GM19463 (cell line): ENCODE results near the gene CSKMT.
A peak's percentile ranks its signal among the peaks of the same experiment; 100 is the strongest.
"Not testable (repeated sequence)": the region's sequence is repeated elsewhere in the genome, so short reads cannot be mapped to it uniquely, and the experiment has no call there.

ENCODE experiments used
- ATAC-seq: cut with Tn5 transposase; IDR thresholded peaks from one replicate; pipeline ENCODE4 v1.9.1; 2021; ENCODE audit warnings: mild to moderate bottlenecking, moderate library complexity; ENCODE audit not compliant: unreplicated experiment

CSKMT gene

DNA sequence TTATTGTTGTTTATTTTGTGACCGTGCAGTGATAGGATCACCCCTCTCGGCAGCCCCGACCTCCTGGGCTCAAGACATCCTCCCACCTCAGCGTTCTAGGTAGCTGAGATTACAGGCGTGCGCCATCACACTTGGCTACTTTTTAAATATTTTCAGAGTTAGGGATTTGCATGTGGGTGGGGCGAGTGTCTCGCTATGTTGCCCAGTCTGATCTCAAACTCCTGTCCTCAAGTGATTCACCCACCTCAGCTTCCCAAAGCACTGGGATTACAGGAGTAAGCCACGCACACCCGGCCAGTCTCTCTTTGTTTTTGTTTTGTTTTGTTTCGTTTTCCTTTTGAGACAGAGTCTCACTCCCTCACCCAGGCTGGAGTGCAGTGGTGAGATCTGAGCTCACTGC is 10.8 kb upstream of the CSKMT start:
- no peak for ATAC-seq

DNA sequence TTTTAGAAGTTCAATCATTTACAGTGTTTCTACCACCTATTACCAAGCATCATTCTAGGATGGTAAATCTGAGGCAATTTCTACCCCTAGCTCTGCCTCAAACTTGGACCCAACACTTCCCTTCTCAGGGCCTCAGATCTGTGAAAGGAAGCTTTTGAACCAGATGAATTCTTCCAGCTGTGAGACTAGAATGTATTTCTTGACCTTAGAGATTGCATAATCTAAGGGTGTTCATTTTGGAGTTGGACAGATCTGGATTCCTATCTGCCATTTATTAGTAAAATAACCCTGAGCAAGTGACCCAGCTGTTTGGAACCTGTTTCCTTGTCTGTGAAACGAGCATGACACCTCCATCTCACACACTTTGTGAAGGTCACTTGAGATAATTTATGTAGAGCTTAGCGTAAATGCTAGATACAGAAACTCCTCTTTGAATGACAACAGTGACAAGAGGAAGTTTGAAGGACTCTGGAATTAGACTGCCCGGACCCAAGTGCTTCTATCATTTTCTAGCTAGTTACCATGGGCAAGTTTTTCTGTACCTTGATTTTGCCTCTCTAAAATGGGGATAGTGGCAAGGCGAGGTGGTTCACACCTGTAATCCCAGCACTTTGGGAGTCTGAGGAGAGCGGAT is 8.2 kb upstream of the CSKMT start:
- ATAC-seq = no peak

DNA sequence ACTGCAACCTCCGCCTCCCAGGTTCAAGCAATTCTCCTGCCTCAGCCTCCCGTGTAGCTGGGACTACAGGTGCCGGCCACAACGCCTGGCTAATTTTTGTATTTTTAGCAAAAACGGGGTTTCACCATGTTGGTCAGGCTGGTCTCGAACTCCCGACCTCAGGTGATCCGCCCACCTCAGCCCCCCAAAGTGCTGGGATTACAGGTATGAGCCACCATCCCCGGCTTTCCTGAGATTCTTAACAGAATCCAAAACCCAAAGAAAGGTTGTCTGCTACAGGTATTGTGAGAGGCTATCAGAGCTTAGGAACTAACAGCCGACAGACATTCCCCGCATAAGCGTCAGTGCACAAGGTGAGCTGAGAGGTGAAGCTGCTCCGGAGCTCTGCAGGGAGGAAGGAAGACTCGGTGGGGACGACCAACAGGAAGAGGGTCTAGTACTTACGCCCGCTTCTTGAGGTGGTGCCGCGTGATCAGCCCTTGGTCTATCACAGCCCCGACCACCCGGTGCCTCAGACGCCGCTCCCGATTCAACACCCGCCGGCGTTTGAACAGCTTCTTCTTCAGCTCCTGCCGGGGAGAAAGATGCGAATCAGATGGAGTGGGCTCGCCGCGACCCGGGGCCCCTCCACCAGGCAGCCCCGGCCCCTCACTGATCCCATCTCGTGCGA is 572 bp upstream of the CSKMT start:
- peak; percentile 28 for ATAC-seq

DNA sequence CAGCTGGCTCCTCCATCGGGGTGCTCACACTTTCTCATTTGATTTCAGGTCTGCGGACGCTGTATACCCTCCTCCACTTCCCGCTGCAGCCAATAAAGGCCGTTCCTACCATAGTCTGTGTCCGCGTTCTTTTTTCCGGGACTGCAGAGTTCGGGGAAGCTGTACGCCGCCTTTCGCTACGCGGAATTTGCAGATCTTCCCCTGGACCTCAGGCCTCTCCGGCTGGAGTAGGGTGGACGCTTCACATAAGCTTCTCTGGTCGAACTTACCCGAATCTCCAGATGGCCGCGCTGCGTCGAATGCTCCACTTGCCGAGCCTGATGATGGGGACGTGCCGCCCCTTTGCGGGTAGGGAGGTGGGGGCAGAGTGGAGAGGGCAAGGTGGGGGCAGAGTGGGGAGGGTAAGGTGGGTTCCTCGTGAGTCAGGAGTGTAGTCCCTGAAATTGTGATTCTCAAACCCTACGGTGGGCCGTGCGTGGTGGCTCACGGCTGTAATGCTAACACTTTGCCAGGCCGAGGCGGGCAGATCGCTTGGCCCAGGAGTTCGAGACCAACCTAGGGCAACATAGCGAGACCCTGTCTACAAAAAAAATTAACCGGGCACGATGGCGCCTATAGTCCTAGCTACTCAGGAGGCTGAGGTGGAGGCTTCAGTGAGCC is 617 bp downstream of the CSKMT start:
- ATAC-seq = no peak

DNA sequence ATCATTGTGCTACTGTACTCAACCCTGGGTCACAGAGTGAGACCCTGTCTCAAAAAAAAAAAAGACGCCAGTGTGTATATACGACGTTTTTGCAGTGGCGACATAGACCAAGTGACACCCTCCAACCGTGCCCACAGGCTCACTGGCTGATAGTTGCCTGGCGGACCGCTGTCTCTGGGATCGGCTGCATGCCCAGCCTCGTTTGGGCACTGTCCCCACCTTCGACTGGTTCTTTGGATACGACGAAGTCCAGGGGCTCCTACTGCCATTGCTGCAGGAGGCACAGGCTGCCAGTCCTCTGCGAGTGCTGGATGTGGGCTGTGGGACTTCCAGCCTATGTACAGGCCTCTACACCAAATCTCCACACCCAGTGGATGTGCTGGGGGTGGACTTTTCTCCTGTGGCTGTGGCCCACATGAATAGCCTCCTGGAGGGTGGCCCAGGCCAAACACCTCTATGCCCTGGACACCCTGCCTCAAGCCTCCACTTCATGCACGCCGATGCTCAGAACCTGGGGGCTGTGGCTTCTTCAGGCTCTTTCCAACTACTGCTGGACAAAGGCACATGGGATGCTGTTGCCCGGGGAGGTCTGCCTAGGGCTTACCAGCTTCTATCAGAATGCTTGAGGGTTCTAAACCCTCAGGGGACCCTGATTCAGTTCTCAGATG is 1.3 kb downstream of the CSKMT start:
- ATAC-seq = no peak

DNA sequence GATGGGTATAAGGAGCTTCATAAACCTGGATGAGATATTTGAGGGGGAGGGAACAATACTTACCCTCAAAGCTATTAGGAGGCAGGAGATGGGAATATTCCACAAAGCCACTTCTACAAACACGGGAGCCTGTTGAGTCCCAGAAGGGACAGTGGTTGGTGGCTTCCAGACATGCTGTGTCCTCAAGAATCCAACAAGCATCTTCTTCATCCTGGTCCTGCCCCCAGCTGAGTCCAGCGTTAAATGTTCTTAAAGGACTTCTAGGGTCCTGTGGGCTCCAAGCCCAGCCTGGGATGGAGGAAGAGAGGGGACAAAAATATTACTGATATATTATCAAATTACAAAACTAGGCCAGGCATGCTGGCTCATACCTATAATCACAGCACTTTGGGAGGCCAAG is 2.3 kb downstream of the CSKMT start:
- ATAC-seq = no peak

DNA sequence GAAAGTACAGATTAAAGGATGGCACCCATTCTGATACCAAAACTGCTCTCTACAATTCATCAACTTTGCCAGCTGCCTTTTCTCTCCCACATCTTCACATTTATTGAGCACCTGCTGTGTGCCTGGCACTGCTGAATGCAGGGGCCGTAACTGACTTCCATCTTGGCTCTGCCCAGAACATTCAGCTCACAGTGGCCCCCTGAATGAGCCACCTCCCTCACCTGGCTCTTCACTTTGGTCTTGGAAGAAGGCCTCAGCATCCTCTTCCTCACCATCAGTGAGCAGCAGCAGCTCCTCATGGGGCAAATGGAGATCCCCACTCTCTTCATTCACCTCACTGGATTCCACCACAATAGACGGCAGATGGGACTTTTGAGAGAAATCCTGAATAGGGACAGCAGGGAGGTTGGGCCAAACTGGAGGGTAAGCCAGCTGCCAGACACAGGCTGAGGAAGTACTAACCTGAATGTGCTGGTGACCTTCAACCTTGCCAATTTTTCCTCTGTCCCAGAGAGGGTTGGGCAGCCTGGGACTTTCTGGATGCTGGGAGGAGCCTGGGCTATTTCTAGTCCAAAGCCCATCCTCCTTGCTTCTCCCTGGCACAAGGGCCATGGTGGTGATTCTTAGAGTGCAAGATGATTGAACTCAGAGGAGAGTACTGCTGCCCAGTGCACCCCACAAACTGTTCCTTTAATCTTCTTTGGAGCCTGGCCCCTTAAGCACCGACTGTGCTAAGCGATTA is 4.5 kb downstream of the CSKMT start:
- ATAC-seq = no peak

DNA sequence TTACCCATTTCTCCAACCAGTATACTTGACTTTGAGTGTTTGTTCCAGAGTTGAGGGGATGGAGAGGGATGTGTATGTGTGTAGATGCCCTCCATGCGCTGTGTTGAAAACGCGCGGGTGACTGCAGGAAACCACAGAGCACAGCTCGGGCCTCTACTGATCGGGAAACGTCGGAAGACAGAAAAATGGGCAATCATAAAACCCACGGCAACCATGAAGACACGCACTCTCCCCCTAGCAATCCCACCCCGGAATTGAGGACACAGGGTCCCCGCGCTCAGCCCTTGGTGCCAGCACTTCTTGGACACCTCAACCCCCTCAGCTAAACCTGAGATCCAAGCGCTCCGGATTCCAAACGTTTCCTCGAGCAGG is 6.1 kb downstream of the CSKMT start:
- ATAC-seq = peak; percentile 17

DNA sequence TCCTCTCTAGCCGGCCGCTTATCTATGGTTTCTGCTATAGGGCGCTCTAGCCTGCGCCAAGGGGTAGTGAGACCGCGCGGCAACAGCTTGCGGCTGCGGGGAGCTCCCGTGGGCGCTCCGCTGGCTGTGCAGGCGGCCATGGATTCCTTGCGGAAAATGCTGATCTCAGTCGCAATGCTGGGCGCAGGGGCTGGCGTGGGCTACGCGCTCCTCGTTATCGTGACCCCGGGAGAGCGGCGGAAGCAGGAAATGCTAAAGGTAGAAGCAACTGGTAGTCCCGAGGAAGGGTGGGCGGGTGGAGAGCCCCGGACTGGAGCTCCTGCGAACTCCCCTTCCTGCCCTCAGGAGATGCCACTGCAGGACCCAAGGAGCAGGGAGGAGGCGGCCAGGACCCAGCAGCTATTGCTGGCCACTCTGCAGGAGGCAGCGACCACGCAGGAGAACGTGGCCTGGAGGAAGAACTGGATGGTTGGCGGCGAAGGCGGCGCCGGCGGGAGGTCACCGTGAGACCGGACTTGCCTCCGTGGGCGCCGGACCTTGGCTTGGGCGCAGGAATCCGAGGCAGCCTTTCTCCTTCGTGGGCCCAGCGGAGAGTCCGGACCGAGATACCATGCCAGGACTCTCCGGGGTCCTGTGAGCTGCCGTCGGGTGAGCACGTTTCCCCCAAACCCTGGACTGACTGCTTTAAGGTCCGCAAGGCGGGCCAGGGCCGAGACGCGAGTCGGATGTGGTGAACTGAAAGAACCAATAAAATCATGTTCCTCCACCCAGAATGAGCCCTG is 6.7 kb downstream of the CSKMT start, which contains the start of the genes LBHD1 and UQCC3:
TSS of gene LBHD1 (minus strand) at position 660 of the 782 bp plus-strand sequence. CDS start 2,236 bp downstream, outside the sequence.
TSS of gene UQCC3 (plus strand) at position 66 of the 782 bp plus-strand sequence. CDS start at position 139, 73 bp downstream.
- peak; percentile 61 for ATAC-seq

DNA sequence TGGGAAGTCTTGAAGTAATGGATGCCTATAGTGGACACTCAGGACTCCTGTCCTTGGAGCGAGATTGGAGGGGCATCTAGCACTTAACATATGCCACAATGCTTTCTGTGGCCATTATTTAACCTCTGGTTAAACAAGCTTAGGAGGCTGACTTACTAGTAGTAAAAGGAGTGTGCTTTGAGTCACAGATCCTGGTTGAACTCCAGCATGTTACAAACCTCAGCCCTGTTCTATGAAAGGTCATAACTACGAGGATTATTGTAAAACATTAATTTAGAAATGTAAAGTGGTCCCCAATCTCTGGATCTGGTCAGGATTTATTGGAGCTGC is 8.0 kb downstream of the CSKMT start:
- no peak for ATAC-seq

DNA sequence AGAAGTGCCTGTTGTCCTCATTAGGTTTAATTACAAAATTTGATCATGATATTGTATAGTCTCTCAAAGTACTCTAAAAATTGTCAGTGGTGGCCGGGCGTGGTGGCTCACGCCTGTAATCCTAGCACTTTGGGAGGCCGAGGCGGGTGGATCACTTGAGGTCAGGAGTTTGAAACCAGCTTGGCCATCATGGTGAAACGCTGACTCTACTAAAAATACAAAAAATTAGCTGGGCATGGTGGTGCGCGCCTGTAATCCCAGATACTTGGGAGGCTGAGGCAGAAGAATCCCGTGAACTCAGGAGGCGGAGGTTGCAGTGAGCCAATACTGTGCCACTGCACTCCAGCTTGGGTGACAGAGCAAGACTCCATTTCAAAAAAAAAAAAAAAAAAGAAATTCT is 10.3 kb downstream of the CSKMT start:
- not testable (repeated sequence) for ATAC-seq

DNA sequence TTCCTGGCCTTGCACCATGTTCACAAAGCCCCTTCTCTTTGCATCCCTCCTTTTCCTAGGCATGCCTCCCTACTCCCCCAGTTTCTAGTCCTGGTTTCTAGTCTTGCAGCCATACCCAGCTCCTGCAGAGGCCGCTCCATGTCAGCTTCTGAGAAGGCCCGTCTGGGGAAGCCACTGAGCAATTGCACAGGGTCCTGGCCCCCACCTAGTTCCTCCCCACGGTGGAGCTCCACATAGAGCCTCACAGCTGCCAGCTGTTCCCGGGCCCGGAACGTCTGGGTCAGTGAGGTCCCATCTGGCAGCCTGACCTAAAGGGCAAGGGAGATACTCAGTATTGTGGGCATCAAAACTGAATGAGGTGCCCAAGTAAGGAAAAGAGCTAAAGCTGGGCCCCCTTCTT is 11.6 kb downstream of the CSKMT start:
- ATAC-seq = no peak

DNA sequence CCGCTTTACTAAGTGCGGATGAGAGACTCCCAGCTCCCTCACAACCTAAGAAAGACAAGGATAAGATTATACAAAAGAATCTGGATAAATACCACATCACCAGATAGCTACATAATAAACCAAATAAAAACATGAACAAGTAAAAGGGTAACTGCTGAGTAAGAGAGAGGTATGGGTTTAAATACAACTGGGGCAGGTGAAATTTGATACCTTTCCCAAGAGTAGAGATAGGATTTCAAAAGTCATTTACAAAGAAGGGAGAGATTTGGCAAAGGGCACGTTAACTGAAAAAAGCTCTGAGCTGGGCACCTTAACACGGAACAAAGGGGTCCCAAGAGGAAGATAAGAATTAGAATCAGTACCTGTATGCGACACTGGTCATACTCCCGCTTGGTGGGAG is 12.0 kb downstream of the CSKMT start:
- no peak for ATAC-seq

DNA sequence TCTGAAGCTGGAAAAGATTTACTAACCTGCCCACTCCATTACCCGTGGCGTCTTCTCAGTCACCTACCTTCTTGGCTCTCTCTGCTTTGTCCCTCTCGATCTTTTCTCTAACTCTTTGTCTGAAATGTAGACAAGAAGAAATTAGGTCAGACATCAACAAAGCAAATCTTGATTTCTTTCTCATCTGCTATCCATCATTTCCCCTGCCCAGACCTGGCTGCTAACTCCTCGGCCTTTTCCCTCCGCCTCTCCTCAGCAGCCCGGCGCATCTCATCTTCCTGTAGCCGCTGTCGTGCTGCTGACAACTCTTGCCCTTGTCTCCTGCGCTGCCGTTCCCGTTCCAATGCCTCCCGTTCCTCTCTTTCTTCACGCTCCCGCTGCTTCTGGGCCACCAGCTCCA is 12.6 kb downstream of the CSKMT start:
- ATAC-seq = no peak

DNA sequence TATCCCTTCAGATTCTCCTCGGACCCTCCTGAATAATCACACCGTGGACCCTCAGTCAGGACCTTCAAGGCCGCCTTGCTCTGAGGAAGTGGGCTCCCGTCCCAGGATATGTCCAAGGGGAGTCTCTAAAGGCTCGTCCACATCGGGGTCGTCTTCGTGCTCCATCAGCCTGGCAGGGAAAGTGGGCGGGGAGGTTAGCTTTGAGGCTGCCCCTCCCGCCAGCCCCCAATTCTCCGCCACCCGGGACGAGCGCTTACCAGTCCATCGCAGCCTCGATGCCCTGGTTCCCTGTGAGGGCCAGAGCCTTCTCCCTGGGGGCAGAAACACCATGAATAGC is 13.3 kb downstream of the CSKMT start:
- ATAC-seq = no peak

DNA sequence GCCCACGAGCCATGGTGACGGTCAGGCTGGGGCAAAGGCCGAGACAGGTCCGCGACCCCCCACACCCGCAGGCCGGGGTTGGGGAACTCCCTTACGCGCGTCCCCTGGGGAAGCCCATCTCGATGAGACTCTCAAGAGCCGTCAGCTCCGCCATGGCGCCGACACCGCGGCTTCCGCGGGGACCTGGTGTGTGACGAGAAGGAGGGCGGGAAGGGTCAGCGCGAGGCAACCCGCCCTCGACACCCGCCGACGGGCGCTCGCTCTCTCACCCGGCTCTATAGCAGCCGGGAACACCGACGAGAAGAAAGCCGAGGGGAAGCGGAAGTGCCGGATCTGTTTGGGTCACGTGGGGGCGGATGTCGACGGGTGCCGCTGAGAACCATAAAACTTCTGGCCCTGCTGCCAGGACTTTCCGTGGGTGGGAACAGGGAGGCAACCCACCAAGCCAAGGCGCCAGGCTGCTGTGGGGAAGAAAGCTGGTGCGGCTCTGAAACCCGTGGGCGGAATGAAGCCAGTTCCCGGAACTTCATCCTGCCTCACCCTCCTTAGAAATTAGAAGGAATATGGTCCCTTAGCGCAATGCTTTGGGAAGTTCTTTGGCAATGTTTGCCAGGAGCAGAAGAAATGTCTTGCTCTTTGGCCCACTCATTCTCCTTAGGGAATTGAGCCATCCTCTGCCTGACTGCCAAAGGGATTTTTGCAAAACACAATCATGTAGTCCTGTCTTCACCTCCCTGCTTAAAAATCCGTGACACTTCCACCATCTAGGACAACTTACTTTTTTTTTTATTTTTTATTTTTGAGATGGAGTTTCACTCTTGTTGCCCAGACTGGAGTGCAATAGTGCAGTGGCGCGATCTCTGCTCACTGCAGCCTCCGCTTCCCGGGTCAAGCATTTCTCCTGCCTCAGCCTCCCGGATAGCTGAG is 13.9 kb downstream of the CSKMT start, which contains the start of gene UBXN1:
TSS of gene UBXN1 (minus strand) at position 304 of the 927 bp plus-strand sequence. CDS start at position 154, 150 bp downstream.
- ATAC-seq = no peak

DNA sequence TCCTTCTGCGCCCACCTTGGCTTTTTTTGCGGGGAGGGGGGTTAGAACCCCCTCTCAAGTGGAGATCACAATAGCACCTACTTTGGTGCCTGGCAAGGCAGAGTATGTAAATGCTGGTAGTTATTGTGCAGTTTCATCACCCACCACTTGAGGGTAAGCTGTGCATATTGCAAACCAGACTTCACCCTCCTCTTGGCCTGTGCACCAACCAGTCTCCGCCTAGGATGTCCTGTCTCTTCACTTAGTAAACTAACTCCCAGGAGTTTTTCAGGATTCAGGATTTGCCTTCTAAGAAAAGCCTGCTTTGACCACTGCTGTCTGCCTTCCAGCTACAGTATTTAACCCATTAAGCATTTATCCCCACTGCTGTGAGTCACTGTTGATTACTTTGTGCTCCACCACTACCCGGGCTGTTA is 15.7 kb downstream of the CSKMT start:
- ATAC-seq = no peak

DNA sequence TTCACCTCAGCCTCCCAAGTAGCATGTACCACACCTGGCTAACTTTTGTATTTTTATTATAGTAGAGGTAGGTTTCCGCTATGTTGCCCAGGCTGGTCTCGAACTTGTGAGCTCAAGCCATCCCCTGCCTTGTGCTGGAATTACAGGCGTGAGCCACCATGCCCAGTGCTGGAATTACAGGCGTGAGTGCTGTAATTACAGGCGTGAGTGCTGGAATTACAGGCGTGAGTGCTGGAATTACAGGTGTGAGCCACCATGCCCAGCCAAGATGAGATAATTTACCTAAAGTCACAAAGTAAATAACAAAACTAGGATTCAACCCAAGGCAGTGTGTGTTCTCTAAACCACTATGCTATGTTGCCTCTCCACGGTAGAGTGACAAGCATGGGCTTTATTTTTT is 17.4 kb downstream of the CSKMT start:
- ATAC-seq = no peak
